ENCODE results near the gene PIAS4. TPM values are rescaled to one million over a fixed set of nuclear protein-coding genes. Genes with fewer than 3 reads are reported as not detected.

The PIAS4 gene
- total and polyA plus RNA-seq, 10 of the 15 experiments (the other 5 are each of a cell fraction or from before 2014, with no cell fraction given) = 0.13 to 25.1 (median 11.3) TPM

DNA sequence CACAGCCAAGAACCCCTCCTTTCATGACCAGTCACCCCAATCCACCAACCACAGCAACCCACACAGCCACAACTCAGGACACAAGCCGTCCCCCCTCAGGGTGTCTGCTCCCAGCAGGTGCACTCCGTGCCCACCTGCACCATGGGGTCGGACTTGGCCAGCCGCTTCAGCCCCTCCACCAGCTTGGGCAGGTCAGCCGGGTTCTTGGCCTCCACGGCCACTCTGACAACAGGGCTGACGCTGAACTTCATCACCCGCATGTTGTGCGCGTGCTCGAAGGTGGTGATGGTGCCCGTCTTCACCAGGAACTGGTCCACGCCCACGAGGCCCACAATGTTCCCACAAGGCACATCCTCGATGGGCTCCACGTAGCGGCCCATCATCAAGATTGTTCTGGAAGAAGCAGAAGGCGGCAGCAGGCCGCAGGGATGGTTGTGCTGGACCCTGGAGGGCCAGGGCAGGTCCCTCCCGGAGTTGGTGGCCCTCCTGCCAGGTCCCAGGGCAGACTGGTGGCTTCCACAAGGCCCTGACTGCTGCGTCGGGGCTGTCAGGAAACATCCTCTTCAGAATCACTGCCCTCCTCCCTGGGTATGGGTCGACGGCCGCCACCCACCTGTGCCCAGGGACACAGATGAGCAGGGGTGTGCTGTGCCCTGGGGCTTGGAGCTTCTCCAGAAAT is 27.7 kb upstream of the PIAS4 start:
- CTCF ChIA-PET = interaction anchor here (1.1 kb wide), 1 partner anchor 8 kb away, joined by 3 read pairs; no protein-coding TSS in a partner anchor
- Histone ChIP-seq H4K20me1 (ENCODE audit: control insufficient read depth, insufficient read depth) (peaks cover 55% of the 10 kb centered on the region), H3K27ac (ENCODE audit: control insufficient read depth, insufficient read depth) (no peak overlapping the region), H3K79me2 (ENCODE audit: control insufficient read depth, insufficient read depth, low read length) (peaks cover 73% of the 10 kb centered on the region), H3K27me3 (replicated peaks in 1 of 2; ENCODE audit: control insufficient read depth in 2 of 2, insufficient read depth in 2 of 2, low read length in 1 of 2) (no peaks in the 10 kb centered on the region), H3K36me3 (ENCODE audit: control insufficient read depth in 2 of 2, insufficient read depth in 2 of 2, low read length in 1 of 2) (peaks cover 53 to 80% of the 10 kb centered on the region in 2 experiments), H2AFZ (ENCODE audit: control insufficient read depth, low read depth, low read length) (no peak overlapping the region), H3K4me1 (ENCODE audit: control insufficient read depth, insufficient read depth, low read length) (peaks cover 7% of the 10 kb centered on the region), H3K9me3 (replicated peaks; ENCODE audit: control insufficient read depth, insufficient read depth, low read length) (no peaks in the 10 kb centered on the region), H3K9ac (ENCODE audit: control insufficient read depth, insufficient read depth, low read length) (no peak overlapping the region), H3K4me2 (ENCODE audit: control insufficient read depth, insufficient read depth) (peak overlapping the region; percentile 48), H3K4me3 (no peak overlapping the region)
- DNase-seq (ENCODE audit: low read depth, low spot score) = no peak
- POLR2A ChIA-PET = interaction anchor here (0.6 kb wide), 1 partner anchor 27 kb away, joined by 3 read pairs; no protein-coding TSS in a partner anchor
- RAD21 ChIA-PET (ENCODE audit: unreplicated experiment) = no interaction called here
- intact Hi-C loops (cut with micrococcal nuclease; ENCODE audit: unreplicated experiment) = no loop called here
- BruUV-seq (replicated peaks) = no TSS peak
- no peak for FAIRE-seq
- 0 out of 3 replicates have a peak, but pooled peaks have one; percentile 1 for ATAC-seq
- WGBS (ENCODE audit: insufficient coverage, insufficient replicate concordance, low lambda C conversion rate, missing lambda C conversion rate) = 91% methylated on average over 25 of the region's 25 CpGs
- in situ Hi-C loops (cut with MboI) = no loop called here
- SMC1A ChIA-PET (ENCODE audit: uncharacterized antibody, unreplicated experiment) = no interaction called here
- TF ChIP-seq ZNF384 (IDR thresholded peaks at IDR 0.05; ENCODE audit: borderline replicate concordance, low read depth, low read length) (no peak), POU2F2 (IDR thresholded peaks at IDR 0.05; ENCODE audit: borderline replicate concordance, low read depth, low read length) (no peak), EP300 (IDR thresholded peaks at IDR 0.05; ENCODE audit: borderline replicate concordance in 1 of 2, control insufficient read depth in 1 of 2, low read depth in 2 of 2, low read length in 2 of 2) (no peak), SMAD5 (IDR thresholded peaks at IDR 0.05; ENCODE audit: low read depth) (no peak), NFYB (IDR thresholded peaks at IDR 0.05; ENCODE audit: insufficient read depth, low read depth, low read length) (no peak), POLR2AphosphoS5 (IDR thresholded peaks at IDR 0.05; ENCODE audit: low read length) (peak; percentile 68), RB1 (IDR thresholded peaks at IDR 0.05; ENCODE audit: borderline replicate concordance) (no peak), BMI1 (IDR thresholded peaks at IDR 0.05; ENCODE audit: borderline replicate concordance) (no peak)
- TF ChIP-seq, protein P1, sequence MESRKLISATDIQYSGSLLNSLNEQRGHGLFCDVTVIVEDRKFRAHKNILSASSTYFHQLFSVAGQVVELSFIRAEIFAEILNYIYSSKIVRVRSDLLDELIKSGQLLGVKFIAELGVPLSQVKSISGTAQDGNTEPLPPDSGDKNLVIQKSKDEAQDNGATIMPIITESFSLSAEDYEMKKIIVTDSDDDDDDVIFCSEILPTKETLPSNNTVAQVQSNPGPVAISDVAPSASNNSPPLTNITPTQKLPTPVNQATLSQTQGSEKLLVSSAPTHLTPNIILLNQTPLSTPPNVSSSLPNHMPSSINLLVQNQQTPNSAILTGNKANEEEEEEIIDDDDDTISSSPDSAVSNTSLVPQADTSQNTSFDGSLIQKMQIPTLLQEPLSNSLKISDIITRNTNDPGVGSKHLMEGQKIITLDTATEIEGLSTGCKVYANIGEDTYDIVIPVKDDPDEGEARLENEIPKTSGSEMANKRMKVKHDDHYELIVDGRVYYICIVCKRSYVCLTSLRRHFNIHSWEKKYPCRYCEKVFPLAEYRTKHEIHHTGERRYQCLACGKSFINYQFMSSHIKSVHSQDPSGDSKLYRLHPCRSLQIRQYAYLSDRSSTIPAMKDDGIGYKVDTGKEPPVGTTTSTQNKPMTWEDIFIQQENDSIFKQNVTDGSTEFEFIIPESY (IDR thresholded peaks at IDR 0.05) = no peak
- TF ChIP-seq, protein P2, sequence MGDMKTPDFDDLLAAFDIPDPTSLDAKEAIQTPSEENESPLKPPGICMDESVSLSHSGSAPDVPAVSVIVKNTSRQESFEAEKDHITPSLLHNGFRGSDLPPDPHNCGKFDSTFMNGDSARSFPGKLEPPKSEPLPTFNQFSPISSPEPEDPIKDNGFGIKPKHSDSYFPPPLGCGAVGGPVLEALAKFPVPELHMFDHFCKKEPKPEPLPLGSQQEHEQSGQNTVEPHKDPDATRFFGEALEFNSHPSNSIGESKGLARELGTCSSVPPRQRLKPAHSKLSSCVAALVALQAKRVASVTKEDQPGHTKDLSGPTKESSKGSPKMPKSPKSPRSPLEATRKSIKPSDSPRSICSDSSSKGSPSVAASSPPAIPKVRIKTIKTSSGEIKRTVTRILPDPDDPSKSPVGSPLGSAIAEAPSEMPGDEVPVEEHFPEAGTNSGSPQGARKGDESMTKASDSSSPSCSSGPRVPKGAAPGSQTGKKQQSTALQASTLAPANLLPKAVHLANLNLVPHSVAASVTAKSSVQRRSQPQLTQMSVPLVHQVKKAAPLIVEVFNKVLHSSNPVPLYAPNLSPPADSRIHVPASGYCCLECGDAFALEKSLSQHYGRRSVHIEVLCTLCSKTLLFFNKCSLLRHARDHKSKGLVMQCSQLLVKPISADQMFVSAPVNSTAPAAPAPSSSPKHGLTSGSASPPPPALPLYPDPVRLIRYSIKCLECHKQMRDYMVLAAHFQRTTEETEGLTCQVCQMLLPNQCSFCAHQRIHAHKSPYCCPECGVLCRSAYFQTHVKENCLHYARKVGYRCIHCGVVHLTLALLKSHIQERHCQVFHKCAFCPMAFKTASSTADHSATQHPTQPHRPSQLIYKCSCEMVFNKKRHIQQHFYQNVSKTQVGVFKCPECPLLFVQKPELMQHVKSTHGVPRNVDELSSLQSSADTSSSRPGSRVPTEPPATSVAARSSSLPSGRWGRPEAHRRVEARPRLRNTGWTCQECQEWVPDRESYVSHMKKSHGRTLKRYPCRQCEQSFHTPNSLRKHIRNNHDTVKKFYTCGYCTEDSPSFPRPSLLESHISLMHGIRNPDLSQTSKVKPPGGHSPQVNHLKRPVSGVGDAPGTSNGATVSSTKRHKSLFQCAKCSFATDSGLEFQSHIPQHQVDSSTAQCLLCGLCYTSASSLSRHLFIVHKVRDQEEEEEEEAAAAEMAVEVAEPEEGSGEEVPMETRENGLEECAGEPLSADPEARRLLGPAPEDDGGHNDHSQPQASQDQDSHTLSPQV (IDR thresholded peaks at IDR 0.05) = no peak
- TF ChIP-seq, protein P3, sequence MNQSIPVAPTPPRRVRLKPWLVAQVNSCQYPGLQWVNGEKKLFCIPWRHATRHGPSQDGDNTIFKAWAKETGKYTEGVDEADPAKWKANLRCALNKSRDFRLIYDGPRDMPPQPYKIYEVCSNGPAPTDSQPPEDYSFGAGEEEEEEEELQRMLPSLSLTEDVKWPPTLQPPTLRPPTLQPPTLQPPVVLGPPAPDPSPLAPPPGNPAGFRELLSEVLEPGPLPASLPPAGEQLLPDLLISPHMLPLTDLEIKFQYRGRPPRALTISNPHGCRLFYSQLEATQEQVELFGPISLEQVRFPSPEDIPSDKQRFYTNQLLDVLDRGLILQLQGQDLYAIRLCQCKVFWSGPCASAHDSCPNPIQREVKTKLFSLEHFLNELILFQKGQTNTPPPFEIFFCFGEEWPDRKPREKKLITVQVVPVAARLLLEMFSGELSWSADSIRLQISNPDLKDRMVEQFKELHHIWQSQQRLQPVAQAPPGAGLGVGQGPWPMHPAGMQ (IDR thresholded peaks at IDR 0.05; ENCODE audit: borderline replicate concordance) = no peak
- TF ChIP-seq, protein P4, sequence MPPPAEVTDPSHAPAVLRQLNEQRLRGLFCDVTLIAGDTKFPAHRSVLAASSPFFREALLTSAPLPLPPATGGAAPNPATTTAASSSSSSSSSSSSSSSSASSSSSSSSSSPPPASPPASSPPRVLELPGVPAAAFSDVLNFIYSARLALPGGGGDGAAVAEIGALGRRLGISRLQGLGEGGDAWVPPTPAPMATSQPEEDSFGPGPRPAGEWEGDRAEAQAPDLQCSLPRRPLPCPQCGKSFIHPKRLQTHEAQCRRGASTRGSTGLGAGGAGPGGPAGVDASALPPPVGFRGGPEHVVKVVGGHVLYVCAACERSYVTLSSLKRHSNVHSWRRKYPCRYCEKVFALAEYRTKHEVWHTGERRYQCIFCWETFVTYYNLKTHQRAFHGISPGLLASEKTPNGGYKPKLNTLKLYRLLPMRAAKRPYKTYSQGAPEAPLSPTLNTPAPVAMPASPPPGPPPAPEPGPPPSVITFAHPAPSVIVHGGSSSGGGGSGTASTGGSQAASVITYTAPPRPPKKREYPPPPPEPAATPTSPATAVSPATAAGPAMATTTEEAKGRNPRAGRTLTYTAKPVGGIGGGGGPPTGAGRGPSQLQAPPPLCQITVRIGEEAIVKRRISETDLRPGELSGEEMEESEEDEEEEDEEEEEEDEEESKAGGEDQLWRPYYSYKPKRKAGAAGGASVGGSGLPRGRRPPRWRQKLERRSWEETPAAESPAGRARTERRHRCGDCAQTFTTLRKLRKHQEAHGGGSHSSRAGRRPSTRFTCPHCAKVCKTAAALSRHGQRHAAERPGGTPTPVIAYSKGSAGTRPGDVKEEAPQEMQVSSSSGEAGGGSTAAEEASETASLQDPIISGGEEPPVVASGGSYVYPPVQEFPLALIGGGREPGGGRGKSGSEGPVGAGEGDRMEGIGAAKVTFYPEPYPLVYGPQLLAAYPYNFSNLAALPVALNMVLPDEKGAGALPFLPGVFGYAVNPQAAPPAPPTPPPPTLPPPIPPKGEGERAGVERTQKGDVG (CRISPR knock-in tag; IDR thresholded peaks at IDR 0.05) = no peak
